Nucleus accumbens (tissue), 56 donors: ENCODE results near the gene CLDN19.
A peak's percentile ranks its signal among the peaks of the same experiment; 100 is the strongest.
"Not testable (repeated sequence)": the region's sequence is repeated elsewhere in the genome, so short reads cannot be mapped to it uniquely, and the experiment has no call there.

ENCODE experiments used
- DNase-seq, 56 donors: peaks; one replicate each; lab custom pipeline; 2025; lab: John Stamatoyannopoulos, UW

Gene CLDN19

GRCh38 chr1:42714441-42714840, 25.6 kb downstream of the CLDN19 start:
- not testable (repeated sequence) for DNase-seq

GRCh38 chr1:42713293-42713692, 26.7 kb downstream of the CLDN19 start:
- DNase-seq: no peak

- DNase-seq: not testable (repeated sequence)
Observed at GRCh38 chr1:42712808-42713207, 27.2 kb downstream of the CLDN19 start.

GRCh38 chr1:42703888-42704464, 36.1 kb downstream of the CLDN19 start:
- DNase-seq: no peak

- DNase-seq: no peak
Observed at GRCh38 chr1:42700006-42700405, 40.0 kb downstream of the CLDN19 start.

GRCh38 chr1:42698081-42698813, 41.8 kb downstream of the CLDN19 start:
- no peak for DNase-seq

- no peak for DNase-seq
Observed at GRCh38 chr1:42692911-42693310, 47.1 kb downstream of the CLDN19 start.

GRCh38 chr1:42692461-42692860, 47.6 kb downstream of the CLDN19 start:
- no peak for DNase-seq

- no peak for DNase-seq
Observed at GRCh38 chr1:42691157-42691498, 48.9 kb downstream of the CLDN19 start.

- no peak for DNase-seq
Observed at GRCh38 chr1:42690477-42691156, 49.4 kb downstream of the CLDN19 start.

GRCh38 chr1:42689912-42690311, 50.1 kb downstream of the CLDN19 start:
- no peak for DNase-seq

- DNase-seq: no peak
Observed at GRCh38 chr1:42686418-42686817, 53.6 kb downstream of the CLDN19 start.

- DNase-seq: peak in 1 of 56 donors; percentile 3
Observed at GRCh38 chr1:42684139-42684538, 55.9 kb downstream of the CLDN19 start.
